Measurements from ENCODE around the gene NDRG2. TPM values are rescaled to one million over a fixed set of nuclear protein-coding genes. Genes with fewer than 3 reads are reported as not detected.

NDRG2 gene
- total and polyA plus RNA-seq, 9 of the 15 experiments (the other 6 are each of a cell fraction or from before 2014, with no cell fraction given) = 10.1 to 105 (median 41.0) TPM

DNA sequence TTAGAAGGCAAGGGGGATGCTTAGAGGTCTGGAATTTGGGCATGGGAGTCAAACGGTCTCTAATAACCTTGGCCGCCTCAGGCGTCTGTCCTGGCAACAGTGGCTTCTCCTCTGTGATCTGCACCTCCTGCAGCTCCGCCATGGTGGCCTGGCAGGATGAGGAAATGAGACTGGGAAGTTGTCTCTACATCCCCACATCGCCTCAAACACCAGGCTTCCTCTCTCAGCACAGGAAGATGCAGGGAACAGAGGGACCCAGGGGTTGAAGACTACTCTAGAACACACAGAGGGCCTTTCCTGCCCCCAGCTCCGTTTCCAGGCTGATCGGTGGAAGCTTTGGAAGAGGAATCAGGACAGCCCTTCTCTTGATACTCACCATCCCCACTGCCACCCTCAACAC is 1.7 kb downstream of the NDRG2 start (continued):
- TF ChIP-seq, protein P1, sequence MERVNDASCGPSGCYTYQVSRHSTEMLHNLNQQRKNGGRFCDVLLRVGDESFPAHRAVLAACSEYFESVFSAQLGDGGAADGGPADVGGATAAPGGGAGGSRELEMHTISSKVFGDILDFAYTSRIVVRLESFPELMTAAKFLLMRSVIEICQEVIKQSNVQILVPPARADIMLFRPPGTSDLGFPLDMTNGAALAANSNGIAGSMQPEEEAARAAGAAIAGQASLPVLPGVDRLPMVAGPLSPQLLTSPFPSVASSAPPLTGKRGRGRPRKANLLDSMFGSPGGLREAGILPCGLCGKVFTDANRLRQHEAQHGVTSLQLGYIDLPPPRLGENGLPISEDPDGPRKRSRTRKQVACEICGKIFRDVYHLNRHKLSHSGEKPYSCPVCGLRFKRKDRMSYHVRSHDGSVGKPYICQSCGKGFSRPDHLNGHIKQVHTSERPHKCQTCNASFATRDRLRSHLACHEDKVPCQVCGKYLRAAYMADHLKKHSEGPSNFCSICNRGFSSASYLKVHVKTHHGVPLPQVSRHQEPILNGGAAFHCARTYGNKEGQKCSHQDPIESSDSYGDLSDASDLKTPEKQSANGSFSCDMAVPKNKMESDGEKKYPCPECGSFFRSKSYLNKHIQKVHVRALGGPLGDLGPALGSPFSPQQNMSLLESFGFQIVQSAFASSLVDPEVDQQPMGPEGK (CRISPR knock-in tag; IDR thresholded peaks at IDR 0.05; ENCODE audit: borderline replicate concordance) = no peak
- no peak for TF ChIP-seq SAFB (IDR thresholded peaks at IDR 0.05; ENCODE audit: borderline replicate concordance, low read depth, low read length)
- TF ChIP-seq FOSL1 (tag; conservative IDR thresholded peaks at IDR 0.05) = no peak

DNA sequence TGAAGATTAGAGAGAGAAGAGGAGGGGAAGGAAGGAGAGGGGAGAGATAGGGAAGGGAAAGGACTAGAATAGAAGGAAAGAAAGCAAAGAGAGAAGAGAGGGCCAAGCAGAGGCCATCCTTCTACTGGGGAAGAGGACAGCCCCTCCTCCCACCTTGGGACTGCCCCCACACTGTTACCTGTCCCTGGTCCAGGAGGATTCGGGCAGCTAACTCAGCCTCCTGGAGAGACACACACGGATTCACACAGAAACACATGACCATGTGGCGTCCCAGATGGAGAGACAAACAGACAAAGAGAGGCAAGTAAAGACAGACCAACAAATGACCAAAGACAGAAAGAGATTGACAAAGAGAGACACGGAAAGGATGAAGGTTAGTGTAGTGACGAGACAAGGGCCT is 2.2 kb downstream of the NDRG2 start:
- H2AFZ ChIP-seq (ENCODE audit: low read depth, low read length) = no peak overlapping the region
- POLR2A ChIA-PET = interaction anchor here (0.5 to 2.6 kb wide), 5 partner anchors 8 to 146 kb away, joined by 3 to 12 read pairs (median 3); no protein-coding TSS in a partner anchor
- BruUV-seq (replicated peaks) = no TSS peak
- peaks cover 30% of the 10 kb centered on the region; the same call in 1 of the 3 replicates for H3K36me3 ChIP-seq (ENCODE audit: control insufficient read depth, insufficient read depth, low read length)
- ATAC-seq (no peak), FAIRE-seq (no peak), DNase-seq (ENCODE audit: extremely low read depth in 1 of 4, low spot score in 3 of 4) (no peak)
- H3K4me1 ChIP-seq (replicated peaks in 1 of 2; ENCODE audit: control insufficient read depth in 2 of 2, insufficient read depth in 2 of 2, low read length in 2 of 2) = peaks cover 35 to 36% of the 10 kb centered on the region in 2 experiments
- intact Hi-C loops (cut with micrococcal nuclease) = no loop called here
- peaks cover 21% of the 10 kb centered on the region for H3K79me2 ChIP-seq (ENCODE audit: control insufficient read depth, insufficient read depth, low read length)
- H3K9me3 ChIP-seq (replicated peaks; ENCODE audit: control insufficient read depth, insufficient read depth, low read depth, low read length) = no peaks in the 10 kb centered on the region
- H3K4me3 ChIP-seq = no peak overlapping the region
- peaks cover 2% of the 10 kb centered on the region for H3K9me1 ChIP-seq (ENCODE audit: control insufficient read depth, insufficient read depth, low read length)
- H3K27ac ChIP-seq (ENCODE audit: extremely low read depth, low read depth, low read length) = no peak overlapping the region; the same call in 2 of the 3 replicates
- no peak for TF ChIP-seq ZNF699 (CRISPR knock-in tag; IDR thresholded peaks at IDR 0.05; ENCODE audit: insufficient replicate concordance)
- TF ChIP-seq, protein P2, sequence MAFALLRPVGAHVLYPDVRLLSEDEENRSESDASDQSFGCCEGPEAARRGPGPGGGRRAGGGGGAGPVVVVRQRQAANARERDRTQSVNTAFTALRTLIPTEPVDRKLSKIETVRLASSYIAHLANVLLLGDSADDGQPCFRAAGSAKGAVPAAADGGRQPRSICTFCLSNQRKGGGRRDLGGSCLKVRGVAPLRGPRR (CRISPR knock-in tag; IDR thresholded peaks at IDR 0.05) = no peak
- TF ChIP-seq MEF2D (tag; conservative IDR thresholded peaks at IDR 0.05; ENCODE audit: low read depth) = no peak
- TF ChIP-seq CHCHD3 (CRISPR knock-in tag; IDR thresholded peaks at IDR 0.05) = no peak
- TF ChIP-seq POLR2G (IDR thresholded peaks at IDR 0.05; ENCODE audit: low read depth, low read length) = no peak
- no peak for TF ChIP-seq KLF16 (IDR thresholded peaks at IDR 0.05)
- no peak for TF ChIP-seq TCF3 (CRISPR knock-in tag; IDR thresholded peaks at IDR 0.05)
- TF ChIP-seq HNRNPL (IDR thresholded peaks at IDR 0.05; ENCODE audit: low read depth, low read length) = no peak
- no peak for TF ChIP-seq KLF13 (tag; IDR thresholded peaks at IDR 0.05; ENCODE audit: borderline replicate concordance, low read depth)
- TF ChIP-seq SRSF1 (IDR thresholded peaks at IDR 0.05; ENCODE audit: low read depth, low read length) = no peak
- TF ChIP-seq NCOA1 (IDR thresholded peaks at IDR 0.05; ENCODE audit: low read depth) = no peak
- TF ChIP-seq RFX1 (IDR thresholded peaks at IDR 0.05) = no peak
- no peak overlapping the region for H3K9ac ChIP-seq (ENCODE audit: insufficient read depth in 1 of 2, low read depth in 2 of 2, low read length in 2 of 2)
- H4K20me1 ChIP-seq (replicated peaks; ENCODE audit: control insufficient read depth, insufficient read depth, low read length) = no peaks in the 10 kb centered on the region
- CTCF ChIA-PET (ENCODE audit: low intra/inter-chr PET ratio) = no interaction called here
- 83% methylated on average over 4 of the region's 5 CpGs for WGBS (ENCODE audit: insufficient coverage, low coverage, missing lambda C conversion rate)
- H3K4me2 ChIP-seq (ENCODE audit: insufficient read depth, low read length) = no peak overlapping the region
- in situ Hi-C loops (cut with MboI) = no loop called here
- no peaks in the 10 kb centered on the region for H3K27me3 ChIP-seq (ENCODE audit: control insufficient read depth in 2 of 2, insufficient read depth in 2 of 2, low read length in 2 of 2)

All from K562 (cell line).